ENCODE measurements around the gene RBPJ. TPM values are rescaled to one million over a fixed set of nuclear protein-coding genes. Genes with fewer than 3 reads are reported as not detected.

The RBPJ gene
- total RNA-seq, 2 experiments from 2014 or later: 39.9 to 61.1 TPM

DNA sequence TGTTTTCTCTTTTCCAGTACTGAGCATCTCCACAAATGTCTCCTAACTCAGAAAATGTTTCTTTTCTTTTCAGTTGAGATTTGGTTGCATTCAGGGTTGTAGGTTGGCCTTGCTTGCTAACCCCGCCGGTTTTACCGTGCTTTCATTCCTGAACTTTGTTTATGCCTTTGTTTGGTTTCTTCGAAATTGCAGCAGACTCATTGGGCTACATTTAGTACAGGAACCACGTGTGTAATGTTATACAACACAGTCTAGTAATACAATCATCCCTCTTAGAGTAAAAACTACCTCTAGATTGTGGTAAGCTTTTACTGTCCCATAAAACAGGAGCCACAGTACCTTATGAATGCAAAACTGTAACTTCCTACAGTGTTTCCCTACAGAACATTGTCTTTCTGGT is 111.6 kb downstream of the RBPJ start:
- BruUV-seq (replicated peaks): no TSS peak

DNA sequence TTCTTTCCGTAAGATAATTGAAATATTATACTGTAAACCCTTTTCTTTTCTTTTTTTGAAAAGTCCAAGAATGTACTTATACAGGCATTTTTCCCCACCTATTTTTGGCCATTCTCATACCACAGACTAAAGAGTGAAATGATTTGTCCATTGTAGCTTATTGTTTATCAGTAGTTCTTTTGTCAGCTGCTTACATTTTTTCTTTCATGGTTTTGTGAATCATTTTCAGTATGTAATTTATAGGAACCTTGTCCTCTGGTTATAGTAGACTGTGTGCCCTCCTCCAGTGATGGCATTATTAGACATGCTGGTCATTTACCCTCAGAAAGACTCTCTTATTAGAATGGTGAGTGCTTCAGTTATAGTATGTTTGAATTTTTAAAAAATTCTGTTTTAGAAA is 112.7 kb downstream of the RBPJ start:
- H3K4me2 ChIP-seq (ENCODE audit: low read length): no peak overlapping the region
- no peak overlapping the region for H3K27ac ChIP-seq (ENCODE audit: low read depth, low read length, poor library complexity, severe bottlenecking)
- no peak overlapping the region for H2AFZ ChIP-seq (ENCODE audit: low read length)
- H4K20me1 ChIP-seq (ENCODE audit: insufficient read depth, low read length): no peaks in the 10 kb centered on the region
- H3K4me3 ChIP-seq (ENCODE audit: low read depth, low read length, poor library complexity, severe bottlenecking): no peak overlapping the region
- intact Hi-C loops (cut with micrococcal nuclease; ENCODE audit: unreplicated experiment): no loop called here
- peaks cover 40% of the 10 kb centered on the region for H3K36me3 ChIP-seq (ENCODE audit: insufficient read depth, low read length)
- no peaks in the 10 kb centered on the region for H3K9me2 ChIP-seq (ENCODE audit: insufficient read depth, low read length)
- ChIA-PET CTCF (ENCODE audit: unreplicated experiment) (no interaction called here), POLR2A (interaction anchor here (0.9 to 1.2 kb wide), 3 partner anchors 17 to 26 kb away, joined by 3 to 4 read pairs (median 4); no protein-coding TSS in a partner anchor)
- no peaks in the 10 kb centered on the region for H3K79me2 ChIP-seq (ENCODE audit: insufficient read depth, low read depth, low read length)
- H3K4me1 ChIP-seq (ENCODE audit: insufficient read depth, low read length, poor library complexity, severe bottlenecking): peaks cover 6% of the 10 kb centered on the region
- no peaks in the 10 kb centered on the region for H3K9me3 ChIP-seq (ENCODE audit: low read length)
- TF ChIP-seq, protein P1, sequence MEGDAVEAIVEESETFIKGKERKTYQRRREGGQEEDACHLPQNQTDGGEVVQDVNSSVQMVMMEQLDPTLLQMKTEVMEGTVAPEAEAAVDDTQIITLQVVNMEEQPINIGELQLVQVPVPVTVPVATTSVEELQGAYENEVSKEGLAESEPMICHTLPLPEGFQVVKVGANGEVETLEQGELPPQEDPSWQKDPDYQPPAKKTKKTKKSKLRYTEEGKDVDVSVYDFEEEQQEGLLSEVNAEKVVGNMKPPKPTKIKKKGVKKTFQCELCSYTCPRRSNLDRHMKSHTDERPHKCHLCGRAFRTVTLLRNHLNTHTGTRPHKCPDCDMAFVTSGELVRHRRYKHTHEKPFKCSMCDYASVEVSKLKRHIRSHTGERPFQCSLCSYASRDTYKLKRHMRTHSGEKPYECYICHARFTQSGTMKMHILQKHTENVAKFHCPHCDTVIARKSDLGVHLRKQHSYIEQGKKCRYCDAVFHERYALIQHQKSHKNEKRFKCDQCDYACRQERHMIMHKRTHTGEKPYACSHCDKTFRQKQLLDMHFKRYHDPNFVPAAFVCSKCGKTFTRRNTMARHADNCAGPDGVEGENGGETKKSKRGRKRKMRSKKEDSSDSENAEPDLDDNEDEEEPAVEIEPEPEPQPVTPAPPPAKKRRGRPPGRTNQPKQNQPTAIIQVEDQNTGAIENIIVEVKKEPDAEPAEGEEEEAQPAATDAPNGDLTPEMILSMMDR (conservative IDR thresholded peaks at IDR 0.05; ENCODE audit: low read length): no peak
- TF ChIP-seq EZH2phosphoT487 (IDR thresholded peaks at IDR 0.05; ENCODE audit: borderline replicate concordance, low read depth, low read length): no peak
- no TSS peak for BruUV-seq (replicated peaks)
- no peak for DNase-seq (ENCODE audit: low spot score)

More for the DNA sequence above, 111.6 kb downstream of the RBPJ start:
- TF ChIP-seq, protein P1 (conservative IDR thresholded peaks at IDR 0.05; ENCODE audit: low read length): no peak
- TF ChIP-seq EZH2phosphoT487 (IDR thresholded peaks at IDR 0.05; ENCODE audit: borderline replicate concordance, low read depth, low read length): no peak
- ChIA-PET POLR2A (no interaction called here), CTCF (ENCODE audit: unreplicated experiment) (no interaction called here)
- Histone ChIP-seq H3K9me3 (ENCODE audit: low read length) (no peaks in the 10 kb centered on the region), H3K36me3 (ENCODE audit: insufficient read depth, low read length) (peaks cover 44% of the 10 kb centered on the region), H3K27ac (ENCODE audit: low read depth, low read length, poor library complexity, severe bottlenecking) (no peak overlapping the region), H3K4me1 (ENCODE audit: insufficient read depth, low read length, poor library complexity, severe bottlenecking) (peaks cover 10% of the 10 kb centered on the region), H2AFZ (ENCODE audit: low read length) (no peak overlapping the region), H3K4me3 (ENCODE audit: low read depth, low read length, poor library complexity, severe bottlenecking) (no peak overlapping the region), H4K20me1 (ENCODE audit: insufficient read depth, low read length) (no peaks in the 10 kb centered on the region), H3K79me2 (ENCODE audit: insufficient read depth, low read depth, low read length) (no peaks in the 10 kb centered on the region), H3K4me2 (ENCODE audit: low read length) (no peak overlapping the region), H3K9me2 (ENCODE audit: insufficient read depth, low read length) (no peaks in the 10 kb centered on the region)
- intact Hi-C loops (cut with micrococcal nuclease; ENCODE audit: unreplicated experiment): no loop called here
- no peak for DNase-seq (ENCODE audit: low spot score)

DNA sequence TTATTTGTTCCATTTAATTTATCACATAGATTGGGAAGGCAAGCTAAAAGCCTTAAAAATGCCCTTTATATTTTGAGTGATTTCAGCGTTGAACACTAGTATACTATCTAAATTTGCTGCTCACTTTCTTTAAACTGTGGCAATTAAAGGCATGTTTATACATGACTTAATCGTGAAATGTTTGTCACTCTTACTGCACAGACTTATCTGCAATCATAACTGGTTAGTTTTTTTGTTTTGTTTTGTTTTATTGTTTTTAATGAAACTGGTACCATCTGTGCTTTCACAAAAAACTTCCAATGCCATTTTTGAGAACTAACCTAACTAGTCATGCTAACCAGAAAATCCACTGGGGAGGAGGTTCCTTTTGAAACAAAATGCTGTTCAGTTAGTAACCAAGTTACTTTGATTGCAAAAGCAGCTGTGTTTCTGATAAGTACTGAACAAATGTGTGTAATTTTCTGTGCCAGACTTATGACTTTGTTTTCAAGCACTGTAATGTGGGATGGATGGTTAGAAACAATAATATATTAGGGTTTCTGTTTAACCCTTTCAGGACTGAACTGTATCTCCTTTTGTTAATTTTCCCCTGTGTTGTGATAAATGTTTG is 113.3 kb downstream of the RBPJ start:
- BruUV-seq (replicated peaks): no TSS peak
- no peaks in the 10 kb centered on the region for H3K9me3 ChIP-seq (ENCODE audit: low read length)
- no peak overlapping the region for H2AFZ ChIP-seq (ENCODE audit: low read length)

More for the DNA sequence above, 113.3 kb downstream of the RBPJ start:
- Histone ChIP-seq H3K27ac (ENCODE audit: low read depth, low read length, poor library complexity, severe bottlenecking) (no peak overlapping the region), H4K20me1 (ENCODE audit: insufficient read depth, low read length) (no peaks in the 10 kb centered on the region), H3K79me2 (ENCODE audit: insufficient read depth, low read depth, low read length) (no peaks in the 10 kb centered on the region), H3K4me2 (ENCODE audit: low read length) (no peak overlapping the region), H3K4me3 (ENCODE audit: low read depth, low read length, poor library complexity, severe bottlenecking) (no peak overlapping the region), H3K36me3 (ENCODE audit: insufficient read depth, low read length) (peaks cover 34% of the 10 kb centered on the region), H3K9me2 (ENCODE audit: insufficient read depth, low read length) (no peaks in the 10 kb centered on the region), H3K4me1 (ENCODE audit: insufficient read depth, low read length, poor library complexity, severe bottlenecking) (no peaks in the 10 kb centered on the region)
- CTCF ChIA-PET (ENCODE audit: unreplicated experiment): no interaction called here
- TF ChIP-seq EZH2phosphoT487 (IDR thresholded peaks at IDR 0.05; ENCODE audit: borderline replicate concordance, low read depth, low read length): no peak
- TF ChIP-seq, protein P1 (conservative IDR thresholded peaks at IDR 0.05; ENCODE audit: low read length): no peak
- POLR2A ChIA-PET: interaction anchor here (1.0 to 1.2 kb wide), 2 partner anchors 18 to 25 kb away, joined by 3 to 4 read pairs; no protein-coding TSS in a partner anchor
- intact Hi-C loops (cut with micrococcal nuclease; ENCODE audit: unreplicated experiment): no loop called here
- DNase-seq (ENCODE audit: low spot score): no peak
